Measurements from ENCODE around the gene WNT8B.

Gene WNT8B

DNA sequence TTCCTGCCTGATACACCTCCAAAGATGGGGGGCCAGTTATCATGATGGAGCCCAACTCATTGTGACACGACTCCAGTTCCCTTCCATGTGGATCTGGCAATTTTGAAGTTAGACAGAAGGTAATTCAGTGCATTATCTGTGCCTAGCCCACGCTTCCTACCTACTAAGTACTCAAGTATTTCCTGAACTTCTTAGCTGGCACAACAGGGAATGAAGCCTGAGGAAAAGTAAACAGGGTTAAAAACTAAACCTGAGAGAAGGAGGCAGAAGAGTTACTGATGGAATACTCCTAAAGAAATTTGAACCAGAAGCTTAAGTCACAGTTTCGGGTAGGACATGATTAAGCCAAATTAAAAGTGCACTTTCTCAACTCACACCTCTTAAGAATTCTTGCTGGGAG is 58.0 kb downstream of the WNT8B start:
- Histone ChIP-seq H3K27ac (replicated peaks) (no peak overlapping the region), H3K27me3 (ENCODE audit: insufficient read depth, poor library complexity, severe bottlenecking) (no peaks in the 10 kb centered on the region), H3K4me3 (replicated peaks; ENCODE audit: insufficient read depth, low read length) (no peak overlapping the region)
- TF ChIP-seq SPI1 (IDR thresholded peaks at IDR 0.05; ENCODE audit: borderline replicate concordance, low read depth) = no peak
- no peak for TF ChIP-seq POLR2AphosphoS5 (IDR thresholded peaks at IDR 0.05; ENCODE audit: low read depth)
- TF ChIP-seq, protein P1, sequence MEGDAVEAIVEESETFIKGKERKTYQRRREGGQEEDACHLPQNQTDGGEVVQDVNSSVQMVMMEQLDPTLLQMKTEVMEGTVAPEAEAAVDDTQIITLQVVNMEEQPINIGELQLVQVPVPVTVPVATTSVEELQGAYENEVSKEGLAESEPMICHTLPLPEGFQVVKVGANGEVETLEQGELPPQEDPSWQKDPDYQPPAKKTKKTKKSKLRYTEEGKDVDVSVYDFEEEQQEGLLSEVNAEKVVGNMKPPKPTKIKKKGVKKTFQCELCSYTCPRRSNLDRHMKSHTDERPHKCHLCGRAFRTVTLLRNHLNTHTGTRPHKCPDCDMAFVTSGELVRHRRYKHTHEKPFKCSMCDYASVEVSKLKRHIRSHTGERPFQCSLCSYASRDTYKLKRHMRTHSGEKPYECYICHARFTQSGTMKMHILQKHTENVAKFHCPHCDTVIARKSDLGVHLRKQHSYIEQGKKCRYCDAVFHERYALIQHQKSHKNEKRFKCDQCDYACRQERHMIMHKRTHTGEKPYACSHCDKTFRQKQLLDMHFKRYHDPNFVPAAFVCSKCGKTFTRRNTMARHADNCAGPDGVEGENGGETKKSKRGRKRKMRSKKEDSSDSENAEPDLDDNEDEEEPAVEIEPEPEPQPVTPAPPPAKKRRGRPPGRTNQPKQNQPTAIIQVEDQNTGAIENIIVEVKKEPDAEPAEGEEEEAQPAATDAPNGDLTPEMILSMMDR (IDR thresholded peaks at IDR 0.05; ENCODE audit: insufficient read depth, low read length) = no peak
- TF ChIP-seq GABPA (IDR thresholded peaks at IDR 0.05; ENCODE audit: low read depth) = no peak
- TF ChIP-seq, protein P2, sequence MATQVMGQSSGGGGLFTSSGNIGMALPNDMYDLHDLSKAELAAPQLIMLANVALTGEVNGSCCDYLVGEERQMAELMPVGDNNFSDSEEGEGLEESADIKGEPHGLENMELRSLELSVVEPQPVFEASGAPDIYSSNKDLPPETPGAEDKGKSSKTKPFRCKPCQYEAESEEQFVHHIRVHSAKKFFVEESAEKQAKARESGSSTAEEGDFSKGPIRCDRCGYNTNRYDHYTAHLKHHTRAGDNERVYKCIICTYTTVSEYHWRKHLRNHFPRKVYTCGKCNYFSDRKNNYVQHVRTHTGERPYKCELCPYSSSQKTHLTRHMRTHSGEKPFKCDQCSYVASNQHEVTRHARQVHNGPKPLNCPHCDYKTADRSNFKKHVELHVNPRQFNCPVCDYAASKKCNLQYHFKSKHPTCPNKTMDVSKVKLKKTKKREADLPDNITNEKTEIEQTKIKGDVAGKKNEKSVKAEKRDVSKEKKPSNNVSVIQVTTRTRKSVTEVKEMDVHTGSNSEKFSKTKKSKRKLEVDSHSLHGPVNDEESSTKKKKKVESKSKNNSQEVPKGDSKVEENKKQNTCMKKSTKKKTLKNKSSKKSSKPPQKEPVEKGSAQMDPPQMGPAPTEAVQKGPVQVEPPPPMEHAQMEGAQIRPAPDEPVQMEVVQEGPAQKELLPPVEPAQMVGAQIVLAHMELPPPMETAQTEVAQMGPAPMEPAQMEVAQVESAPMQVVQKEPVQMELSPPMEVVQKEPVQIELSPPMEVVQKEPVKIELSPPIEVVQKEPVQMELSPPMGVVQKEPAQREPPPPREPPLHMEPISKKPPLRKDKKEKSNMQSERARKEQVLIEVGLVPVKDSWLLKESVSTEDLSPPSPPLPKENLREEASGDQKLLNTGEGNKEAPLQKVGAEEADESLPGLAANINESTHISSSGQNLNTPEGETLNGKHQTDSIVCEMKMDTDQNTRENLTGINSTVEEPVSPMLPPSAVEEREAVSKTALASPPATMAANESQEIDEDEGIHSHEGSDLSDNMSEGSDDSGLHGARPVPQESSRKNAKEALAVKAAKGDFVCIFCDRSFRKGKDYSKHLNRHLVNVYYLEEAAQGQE (IDR thresholded peaks at IDR 0.05; ENCODE audit: insufficient replicate concordance, low read depth) = no peak
- DNase-seq (ENCODE audit: low read depth in 1 of 2, low spot score in 1 of 2) = no peak

DNA sequence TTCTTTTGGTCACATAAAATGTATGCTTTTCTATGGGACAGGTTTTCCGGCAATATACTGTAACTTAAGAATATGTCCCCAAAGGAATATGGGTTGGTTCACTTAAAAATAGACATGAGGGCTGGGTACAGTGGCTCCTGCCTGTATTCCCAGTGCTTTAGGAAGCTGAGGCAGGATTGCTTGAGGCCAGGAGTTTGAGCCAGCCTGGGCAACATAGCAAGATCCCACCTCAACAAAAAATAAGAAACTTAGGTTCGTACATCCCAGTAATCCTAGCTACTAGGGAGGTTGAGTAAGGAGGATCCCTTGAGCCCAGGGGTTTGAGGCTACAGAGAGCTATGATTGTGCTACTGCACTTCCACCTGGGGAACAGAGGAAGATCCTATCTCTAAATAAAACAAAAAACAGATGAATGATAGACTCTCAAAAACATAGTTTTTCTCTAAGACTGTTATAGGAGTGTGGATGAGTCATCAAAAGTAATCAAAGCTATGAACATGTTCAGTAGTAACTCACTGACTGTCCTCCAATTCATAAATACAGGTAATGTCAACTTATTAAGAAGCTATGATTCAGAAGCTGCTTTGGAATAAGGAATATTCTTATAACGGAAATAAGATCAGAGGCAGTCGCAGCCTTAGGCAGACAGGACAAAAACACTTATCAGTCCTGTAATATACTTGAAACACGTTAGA is 59.4 kb downstream of the WNT8B start:
- Histone ChIP-seq H3K4me3 (replicated peaks; ENCODE audit: insufficient read depth, low read length) (no peak overlapping the region), H3K27me3 (ENCODE audit: insufficient read depth, poor library complexity, severe bottlenecking) (no peaks in the 10 kb centered on the region), H3K27ac (replicated peaks) (no peak overlapping the region)
- no peak for DNase-seq (ENCODE audit: low read depth in 1 of 2, low spot score in 1 of 2)
- TF ChIP-seq, protein P1 (IDR thresholded peaks at IDR 0.05; ENCODE audit: insufficient read depth, low read length) = no peak
- TF ChIP-seq POLR2AphosphoS5 (IDR thresholded peaks at IDR 0.05; ENCODE audit: low read depth) (no peak), SPI1 (IDR thresholded peaks at IDR 0.05; ENCODE audit: borderline replicate concordance, low read depth) (no peak), GABPA (IDR thresholded peaks at IDR 0.05; ENCODE audit: low read depth) (no peak)
- TF ChIP-seq, protein P2 (IDR thresholded peaks at IDR 0.05; ENCODE audit: insufficient replicate concordance, low read depth) = no peak

DNA sequence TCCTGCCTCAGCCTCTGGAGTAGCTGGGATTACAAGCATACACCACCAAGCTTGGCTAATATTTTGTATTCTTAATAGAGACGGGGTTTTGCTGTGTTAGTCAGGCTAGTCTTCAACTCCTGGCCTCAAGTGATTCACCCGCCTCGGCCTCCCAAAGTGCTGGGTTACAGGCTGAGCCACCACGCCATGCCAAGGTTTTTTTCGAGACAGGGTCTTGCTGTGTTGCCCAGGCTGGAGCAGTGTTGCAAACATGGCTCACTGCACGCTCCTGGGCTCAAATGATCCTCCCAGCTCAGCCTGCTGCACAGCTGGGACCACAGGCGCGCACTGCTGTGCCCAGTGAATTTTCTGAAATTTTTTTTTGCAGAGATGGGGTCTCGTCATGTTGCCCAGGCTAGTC is 60.1 kb downstream of the WNT8B start:
- Histone ChIP-seq H3K4me3 (replicated peaks; ENCODE audit: insufficient read depth, low read length) (no peak overlapping the region), H3K27me3 (ENCODE audit: insufficient read depth, poor library complexity, severe bottlenecking) (no peaks in the 10 kb centered on the region), H3K27ac (replicated peaks) (no peak overlapping the region)
- TF ChIP-seq GABPA (IDR thresholded peaks at IDR 0.05; ENCODE audit: low read depth) (no peak), SPI1 (IDR thresholded peaks at IDR 0.05; ENCODE audit: borderline replicate concordance, low read depth) (no peak), POLR2AphosphoS5 (IDR thresholded peaks at IDR 0.05; ENCODE audit: low read depth) (no peak)
- TF ChIP-seq, protein P1 (IDR thresholded peaks at IDR 0.05; ENCODE audit: insufficient read depth, low read length) = no peak
- TF ChIP-seq, protein P2 (IDR thresholded peaks at IDR 0.05; ENCODE audit: insufficient replicate concordance, low read depth) = no peak
- no peak for DNase-seq (ENCODE audit: low read depth in 1 of 2, low spot score in 1 of 2)

All from HL-60 (cell line).